GM12878 (cell line): ENCODE measurements around the gene ZNF618. TPM values are rescaled to one million over a fixed set of nuclear protein-coding genes. Genes with fewer than 3 reads are reported as not detected.

ENCODE experiments used
- ATAC-seq: fragments of 200-7000 bp; cut with Tn5 transposase; 3 replicates; pipeline ENCODE4 v1.9.1; 2020; ENCODE audit warnings: mild to moderate bottlenecking, moderate library complexity
- BruUV-seq: library from RNA; stranded (reverse); fragments of 400-500 nt; replicated peaks from 2 replicates; lab custom pipeline; 2021; lab: Mats Ljungman, UMichigan
- CTCF ChIA-PET: fragments of 300-600 bp; sonication (Branson Sonifier 250); formaldehyde crosslinking; extraction: SDS; loops from one replicate; lab custom pipeline; 2021; ENCODE audit warnings: inconsistent platforms; lab: Yijun Ruan, JAX
- POLR2A ChIA-PET: fragments of 350-600 bp; formaldehyde crosslinking; extraction: SDS; loops from one replicate; lab custom pipeline; 2021; ENCODE audit warnings: inconsistent platforms; lab: Charles Lee
- RAD21 ChIA-PET: fragments of 300-600 bp; sonication (Branson Sonifier 250); formaldehyde crosslinking; loops from one replicate; lab custom pipeline; 2023; ENCODE audit warnings: antibody characterized with exemption; ENCODE audit not compliant: unreplicated experiment; lab: Charles Lee
- SMC1A ChIA-PET: fragments of 300-600 bp; sonication (Branson Sonifier 250); formaldehyde crosslinking; loops from one replicate; lab custom pipeline; 2023; ENCODE audit not compliant: unreplicated experiment, uncharacterized antibody; lab: Charles Lee
- DNase-seq: peaks from one replicate; pipeline ENCODE4 v3.0.0-alpha.2; 2011; ENCODE audit warnings: low read depth, low spot score
- FAIRE-seq: peaks from 3 replicates; lab custom pipeline; 2011; peaks lifted over from hg19 to GRCh38; lab: Jason Lieb, UNC
- H2AFZ ChIP-seq: 2 replicates; pipeline ENCODE4 v1.6.0; 2011; ENCODE audit warnings: low read depth, low read length, control low read depth; ENCODE audit not compliant: control insufficient read depth
- H3K27ac ChIP-seq: 2 replicates; pipeline ENCODE4 v1.5.1; 2011; ENCODE audit warnings: control low read depth; ENCODE audit not compliant: control insufficient read depth, insufficient read depth
- H3K27me3 ChIP-seq, 2 experiments: replicated peaks in 1 of 2; 2 replicates each; pipeline versions ENCODE4 v1.6.0 to v1.6.1; 2011; ENCODE audit warnings: low read length in 1 of 2; ENCODE audit not compliant: control insufficient read depth in 2 of 2, insufficient read depth in 2 of 2
- H3K36me3 ChIP-seq, 2 experiments: 2 replicates each; pipeline ENCODE4 v1.5.1; 2011; ENCODE audit warnings: low read length in 1 of 2; ENCODE audit not compliant: control insufficient read depth in 2 of 2, insufficient read depth in 2 of 2
- H3K4me1 ChIP-seq: 2 replicates; pipeline ENCODE4 v1.6.1; 2011; ENCODE audit warnings: mild to moderate bottlenecking, low read length, moderate library complexity, mixed read lengths; ENCODE audit not compliant: control insufficient read depth, insufficient read depth
- H3K4me2 ChIP-seq: 2 replicates; pipeline ENCODE4 v1.6.0; 2011; ENCODE audit warnings: control low read depth; ENCODE audit not compliant: control insufficient read depth, insufficient read depth
- H3K4me3 ChIP-seq: fragments of 200-600 bp; sonication (generic); 2 replicates; pipeline ENCODE4 v1.5.1; 2016
- H3K79me2 ChIP-seq: 2 replicates; pipeline ENCODE4 v1.6.0; 2011; ENCODE audit warnings: low read length; ENCODE audit not compliant: control insufficient read depth, insufficient read depth
- H3K9ac ChIP-seq: 2 replicates; pipeline ENCODE4 v1.8.0; 2011; ENCODE audit warnings: low read length, control low read depth, mixed read lengths; ENCODE audit not compliant: control insufficient read depth, insufficient read depth
- H3K9me3 ChIP-seq: replicated peaks from 3 replicates; pipeline ENCODE4 v1.5.1; 2011; ENCODE audit warnings: mild to moderate bottlenecking, low read length; ENCODE audit not compliant: control insufficient read depth, insufficient read depth
- H4K20me1 ChIP-seq: 2 replicates; pipeline ENCODE4 v1.6.0; 2011; ENCODE audit not compliant: control insufficient read depth, insufficient read depth
- BRCA1 ChIP-seq: IDR thresholded peaks from 2 replicates; pipeline ENCODE4 v1.6.1; 2011; ENCODE audit warnings: low read depth, low read length, improper control_type of control experiment
- KDM1A ChIP-seq: fragments of 200-600 bp; sonication (generic); IDR thresholded peaks from 2 replicates; pipeline ENCODE4 v1.6.1; 2016; ENCODE audit warnings: borderline replicate concordance
- LARP7 ChIP-seq: fragments of 450-650 bp; IDR thresholded peaks from 2 replicates; pipeline ENCODE4 v1.6.1; 2017; ENCODE audit warnings: mild to moderate bottlenecking
- MXI1 ChIP-seq: fragments of 150-350 bp; IDR thresholded peaks from 2 replicates; pipeline ENCODE4 v1.6.1; 2011; ENCODE audit warnings: low read depth, mild to moderate bottlenecking, inconsistent platforms, low read length, improper control_type of control experiment
- RBBP5 ChIP-seq: fragments of 200-600 bp; sonication (generic); conservative IDR thresholded peaks from 2 replicates; pipeline ENCODE4 v1.6.1; 2016
- SUZ12 ChIP-seq: fragments of 200-600 bp; sonication (generic); IDR thresholded peaks from one replicate; pipeline ENCODE4 v1.6.1; 2018; ENCODE audit warnings: antibody characterized with exemption, mild to moderate bottlenecking; ENCODE audit not compliant: unreplicated experiment
- WRNIP1 ChIP-seq: IDR thresholded peaks from 2 replicates; pipeline ENCODE4 v1.6.1; 2011; ENCODE audit warnings: low read depth, low read length, improper control_type of control experiment, borderline replicate concordance
- ZNF24 ChIP-seq: fragments of 450-650 bp; IDR thresholded peaks from 2 replicates; pipeline ENCODE4 v1.6.1; 2017; ENCODE audit warnings: antibody characterized with exemption, mild to moderate bottlenecking
- WGBS: methylation state at CpG from one replicate; pipeline ENCODE4 v1.1.6; 2016; ENCODE audit warnings: low lambda C conversion rate; ENCODE audit not compliant: insufficient replicate concordance, insufficient coverage; ENCODE audit errors: missing lambda C conversion rate; 5-methylcytosine and 5-hydroxymethylcytosine counted together
- in situ Hi-C: fragments of 300-500 bp; cut with MboI; formaldehyde crosslinking; loops from 9 replicates; pipeline ENCODE4 v1.14.3; 2018; ENCODE audit warnings: mixed read lengths
- intact Hi-C: fragments of 100-400 bp; cut with micrococcal nuclease; formaldehyde crosslinking; loops from one replicate; pipeline ENCODE4 v1.14.2; 2022; ENCODE audit not compliant: unreplicated experiment
- polyA plus RNA-seq, 11 experiments: library from polyadenylated mRNA; depleted of rRNA in 4 of 11; unstranded in 6 of 11; stranded (reverse) in 5 of 11; fragments of >200 nt; fragmentation: Nextera tagmentation in 4 of 11; fragmentation: Illumina TruSeq in 1 of 11; extraction: Ambion mirVana in 4 of 11; extraction: Trizol in 1 of 11; gene quantifications; 1 replicate in 1 of 11; 2 replicates in 10 of 11; pipeline versions ENCODE4 v1.2.1 to v1.2.3, GENCODE V29; 2011 to 2016; ENCODE audit warnings: inconsistent platforms in 2 of 11, missing spikeins in 2 of 11, low read depth in 1 of 11
- total RNA-seq, 4 experiments: library from RNA; depleted of rRNA in 3 of 4; stranded (reverse); fragments of >200 nt in 3 of 4; fragmentation: Illumina TruSeq in 1 of 4; extraction: Trizol in 1 of 4; gene quantifications; 2 replicates each; pipeline versions ENCODE4 v1.2.1 to v1.2.3, GENCODE V29; 2013 to 2021
- TF ChIP-seq, protein P1 (sequence below): fragments of 450-650 bp; IDR thresholded peaks from 2 replicates; pipeline ENCODE4 v1.6.1; 2016; ENCODE audit warnings: mild to moderate bottlenecking
- TF ChIP-seq, protein P2 (sequence below), 3 experiments: IDR thresholded peaks in 2 of 3; conservative IDR thresholded peaks in 1 of 3; 2 replicates each; pipeline ENCODE4 v1.5.1; 2011; ENCODE audit warnings: low read depth in 3 of 3, low read length in 3 of 3, mild to moderate bottlenecking in 3 of 3, control low read depth in 2 of 3, moderate library complexity in 2 of 3, inconsistent platforms in 1 of 3, mixed read lengths in 1 of 3; ENCODE audit not compliant: control insufficient read depth in 2 of 3, insufficient read depth in 1 of 3; ENCODE audit errors: extremely low read depth in 1 of 3
- TF ChIP-seq, protein P3 (sequence below): fragments of 450-650 bp; IDR thresholded peaks from 2 replicates; pipeline ENCODE4 v1.6.1; 2018; ENCODE audit warnings: mild to moderate bottlenecking, low read depth, moderate library complexity; ENCODE audit not compliant: partially characterized antibody

Gene ZNF618
- total and polyA plus RNA-seq, 10 of the 15 experiments (the other 5 are each of a cell fraction or from before 2014, with no cell fraction given), result 0.01 to 0.24 (median 0.06) TPM; not detected in 2

DNA sequence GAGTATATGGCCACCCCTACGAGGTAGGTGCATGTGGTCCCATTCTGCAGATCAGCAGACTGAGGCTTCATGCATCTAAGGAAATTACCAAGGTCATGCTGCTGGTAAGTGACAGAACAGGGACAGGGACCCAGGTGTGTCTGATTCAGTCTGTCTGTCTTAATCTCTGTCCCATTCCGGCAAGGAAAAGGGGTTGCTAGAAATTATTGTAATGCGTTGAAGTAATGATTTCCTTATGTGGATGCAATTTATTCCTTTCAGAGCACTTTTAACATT lies 125.2 kb downstream of the ZNF618 start:
- H3K4me1 ChIP-seq, result no peaks in the 10 kb centered on the region
- in situ Hi-C loops (loop anchor here (10.0 kb wide), 1 partner anchor 57 kb away; no protein-coding TSS in a partner anchor), intact Hi-C loops (no loop called here)
- no TSS peak for BruUV-seq
- SMC1A ChIA-PET, result interaction anchor here (1.3 kb wide), 1 partner anchor 10 kb away, joined by 3 read pairs; no protein-coding TSS in a partner anchor
- no peak overlapping the region for H3K4me2 ChIP-seq
- no peak overlapping the region for H2AFZ ChIP-seq
- POLR2A ChIA-PET, result no interaction called here
- 30% methylated on average over 3 of the region's 3 CpGs for WGBS
- RAD21 ChIA-PET, result interaction anchor here (0.6 kb wide), 1 partner anchor 409 kb away, joined by 3 read pairs; no protein-coding TSS in a partner anchor
- H4K20me1 ChIP-seq, result no peaks in the 10 kb centered on the region
- CTCF ChIA-PET, result no interaction called here
- H3K36me3 ChIP-seq, result no peaks in the 10 kb centered on the region
- no peak overlapping the region for H3K4me3 ChIP-seq
- no peak for DNase-seq
- no peaks in the 10 kb centered on the region for H3K9me3 ChIP-seq
- TF ChIP-seq WRNIP1, result no peak
- TF ChIP-seq RBBP5, result no peak
- TF ChIP-seq, protein P1, sequence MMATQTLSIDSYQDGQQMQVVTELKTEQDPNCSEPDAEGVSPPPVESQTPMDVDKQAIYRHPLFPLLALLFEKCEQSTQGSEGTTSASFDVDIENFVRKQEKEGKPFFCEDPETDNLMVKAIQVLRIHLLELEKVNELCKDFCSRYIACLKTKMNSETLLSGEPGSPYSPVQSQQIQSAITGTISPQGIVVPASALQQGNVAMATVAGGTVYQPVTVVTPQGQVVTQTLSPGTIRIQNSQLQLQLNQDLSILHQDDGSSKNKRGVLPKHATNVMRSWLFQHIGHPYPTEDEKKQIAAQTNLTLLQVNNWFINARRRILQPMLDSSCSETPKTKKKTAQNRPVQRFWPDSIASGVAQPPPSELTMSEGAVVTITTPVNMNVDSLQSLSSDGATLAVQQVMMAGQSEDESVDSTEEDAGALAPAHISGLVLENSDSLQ, result no peak
- no peak for FAIRE-seq
- H3K79me2 ChIP-seq, result no peaks in the 10 kb centered on the region
- H3K27me3 ChIP-seq, result no peaks in the 10 kb centered on the region; a peak in 1 of 4 replicates
- H3K9ac ChIP-seq, result no peak overlapping the region
- no peak for ATAC-seq
- H3K27ac ChIP-seq, result no peak overlapping the region

DNA sequence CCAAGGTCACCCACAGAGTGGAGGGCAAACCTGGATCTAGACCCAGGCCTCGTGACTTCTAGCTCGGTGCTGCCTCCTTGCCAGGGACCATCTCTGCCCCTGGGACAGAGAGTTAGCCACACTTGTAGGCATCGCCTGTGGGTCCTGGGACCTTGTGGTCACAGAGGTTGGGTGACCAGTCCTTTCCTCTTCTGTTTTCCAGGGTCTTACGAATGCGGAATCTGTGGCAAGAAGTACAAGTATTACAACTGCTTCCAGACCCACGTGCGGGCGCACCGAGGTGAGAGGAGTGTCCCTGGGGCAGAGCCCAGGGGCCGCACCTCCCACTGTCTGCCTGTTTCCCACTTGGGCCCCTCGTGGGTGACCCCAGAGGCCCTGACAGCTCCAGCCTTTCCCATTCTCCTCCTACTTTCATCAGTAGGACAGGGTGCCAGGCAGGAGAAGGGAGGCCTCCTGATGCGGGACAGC lies 125.7 kb downstream of the ZNF618 start:
- CTCF ChIA-PET, result no interaction called here
- ATAC-seq, result no peak
- Histone ChIP-seq H4K20me1 (no peaks in the 10 kb centered on the region), H3K4me1 (no peaks in the 10 kb centered on the region; the same call in 1 of the 2 replicates), H3K4me3 (no peak overlapping the region), H3K27ac (no peak overlapping the region), H3K9ac (no peak overlapping the region), H3K9me3 (no peaks in the 10 kb centered on the region), H3K79me2 (no peaks in the 10 kb centered on the region), H2AFZ (no peak overlapping the region), H3K27me3 (no peaks in the 10 kb centered on the region; a peak in 1 of 4 replicates), H3K4me2 (no peak overlapping the region), H3K36me3 (no peaks in the 10 kb centered on the region)
- RAD21 ChIA-PET, result interaction anchor here (0.6 kb wide), 1 partner anchor 409 kb away, joined by 3 read pairs; no protein-coding TSS in a partner anchor
- DNase-seq, result no peak
- SMC1A ChIA-PET, result interaction anchor here (1.3 kb wide), 1 partner anchor 11 kb away, joined by 3 read pairs; no protein-coding TSS in a partner anchor
- WGBS, result 25% methylated on average over 10 of the region's 12 CpGs
- no peak for FAIRE-seq
- intact Hi-C loops, result no loop called here
- POLR2A ChIA-PET, result no interaction called here
- BruUV-seq, result no TSS peak
- in situ Hi-C loops, result loop anchor here (10.0 kb wide), 1 partner anchor 57 kb away; no protein-coding TSS in a partner anchor
- no peak for TF ChIP-seq MXI1
- no peak for TF ChIP-seq KDM1A
- TF ChIP-seq, protein P2, sequence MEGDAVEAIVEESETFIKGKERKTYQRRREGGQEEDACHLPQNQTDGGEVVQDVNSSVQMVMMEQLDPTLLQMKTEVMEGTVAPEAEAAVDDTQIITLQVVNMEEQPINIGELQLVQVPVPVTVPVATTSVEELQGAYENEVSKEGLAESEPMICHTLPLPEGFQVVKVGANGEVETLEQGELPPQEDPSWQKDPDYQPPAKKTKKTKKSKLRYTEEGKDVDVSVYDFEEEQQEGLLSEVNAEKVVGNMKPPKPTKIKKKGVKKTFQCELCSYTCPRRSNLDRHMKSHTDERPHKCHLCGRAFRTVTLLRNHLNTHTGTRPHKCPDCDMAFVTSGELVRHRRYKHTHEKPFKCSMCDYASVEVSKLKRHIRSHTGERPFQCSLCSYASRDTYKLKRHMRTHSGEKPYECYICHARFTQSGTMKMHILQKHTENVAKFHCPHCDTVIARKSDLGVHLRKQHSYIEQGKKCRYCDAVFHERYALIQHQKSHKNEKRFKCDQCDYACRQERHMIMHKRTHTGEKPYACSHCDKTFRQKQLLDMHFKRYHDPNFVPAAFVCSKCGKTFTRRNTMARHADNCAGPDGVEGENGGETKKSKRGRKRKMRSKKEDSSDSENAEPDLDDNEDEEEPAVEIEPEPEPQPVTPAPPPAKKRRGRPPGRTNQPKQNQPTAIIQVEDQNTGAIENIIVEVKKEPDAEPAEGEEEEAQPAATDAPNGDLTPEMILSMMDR (IDR thresholded peaks at IDR 0.05 in 2 of 3, conservative IDR thresholded peaks at IDR 0.05 in 1 of 3; ENCODE audit: control insufficient read depth in 2 of 3, extremely low read depth in 1 of 3, insufficient read depth in 1 of 3, low read depth in 3 of 3, low read length in 3 of 3), result no peak
- TF ChIP-seq LARP7, result no peak
- TF ChIP-seq SUZ12, result no peak
- TF ChIP-seq BRCA1, result no peak
- no peak for TF ChIP-seq ZNF24
- TF ChIP-seq, protein P3, sequence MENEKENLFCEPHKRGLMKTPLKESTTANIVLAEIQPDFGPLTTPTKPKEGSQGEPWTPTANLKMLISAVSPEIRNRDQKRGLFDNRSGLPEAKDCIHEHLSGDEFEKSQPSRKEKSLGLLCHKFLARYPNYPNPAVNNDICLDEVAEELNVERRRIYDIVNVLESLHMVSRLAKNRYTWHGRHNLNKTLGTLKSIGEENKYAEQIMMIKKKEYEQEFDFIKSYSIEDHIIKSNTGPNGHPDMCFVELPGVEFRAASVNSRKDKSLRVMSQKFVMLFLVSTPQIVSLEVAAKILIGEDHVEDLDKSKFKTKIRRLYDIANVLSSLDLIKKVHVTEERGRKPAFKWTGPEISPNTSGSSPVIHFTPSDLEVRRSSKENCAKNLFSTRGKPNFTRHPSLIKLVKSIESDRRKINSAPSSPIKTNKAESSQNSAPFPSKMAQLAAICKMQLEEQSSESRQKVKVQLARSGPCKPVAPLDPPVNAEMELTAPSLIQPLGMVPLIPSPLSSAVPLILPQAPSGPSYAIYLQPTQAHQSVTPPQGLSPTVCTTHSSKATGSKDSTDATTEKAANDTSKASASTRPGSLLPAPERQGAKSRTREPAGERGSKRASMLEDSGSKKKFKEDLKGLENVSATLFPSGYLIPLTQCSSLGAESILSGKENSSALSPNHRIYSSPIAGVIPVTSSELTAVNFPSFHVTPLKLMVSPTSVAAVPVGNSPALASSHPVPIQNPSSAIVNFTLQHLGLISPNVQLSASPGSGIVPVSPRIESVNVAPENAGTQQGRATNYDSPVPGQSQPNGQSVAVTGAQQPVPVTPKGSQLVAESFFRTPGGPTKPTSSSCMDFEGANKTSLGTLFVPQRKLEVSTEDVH, result no peak
